Gastrocnemius medialis (tissue), 4 donors: ENCODE measurements around the gene GYPE.
"Not testable (repeated sequence)": the region's sequence is repeated elsewhere in the genome, so short reads cannot be mapped to it uniquely, and the experiment has no call there.

Experiments
- CTCF ChIP-seq, 5 experiments: fragments of 450-650 bp in 3 of 5; fragments of 200-600 bp in 2 of 5; sonication (generic) in 2 of 5; IDR thresholded peaks in 4 of 5; conservative IDR thresholded peaks in 1 of 5; 1 replicate in 4 of 5; 2 replicates in 1 of 5; pipeline ENCODE4 v1.5.1; 2016 to 2019; ENCODE audit warnings: antibody characterized with exemption in 5 of 5, mild to moderate bottlenecking in 3 of 5, moderate library complexity in 3 of 5
- POLR2A ChIP-seq, 2 donors: fragments of 450-650 bp; IDR thresholded peaks; one replicate each; pipeline ENCODE4 v1.6.1; 2017; ENCODE audit warnings: antibody characterized with exemption in 2 of 2, mild to moderate bottlenecking in 2 of 2, moderate library complexity in 2 of 2

GRCh38 chr4:143904431-143904830 is 928 bp downstream of the GYPE start:
- TF ChIP-seq CTCF (IDR thresholded peaks at IDR 0.05 in 4 of 5, conservative IDR thresholded peaks at IDR 0.05 in 1 of 5); POLR2A (IDR thresholded peaks at IDR 0.05): not testable (repeated sequence)
